Gastroesophageal sphincter (tissue), 3 donors: ENCODE results near the gene KIF20B.

Source experiments
- EP300 ChIP-seq: sonication (generic); formaldehyde crosslinking; IDR thresholded peaks from one replicate; pipeline ENCODE4 v1.6.1; 2017; ENCODE audit warnings: antibody characterized with exemption, mild to moderate bottlenecking
- POLR2AphosphoS5 ChIP-seq: sonication (generic); formaldehyde crosslinking; IDR thresholded peaks from one replicate; pipeline ENCODE4 v1.6.1; 2017; ENCODE audit warnings: antibody characterized with exemption
- TF ChIP-seq, protein P1 (sequence below), 4 experiments: fragments of 200-600 bp in 2 of 4; fragments of 450-650 bp in 2 of 4; sonication (generic) in 1 of 4; IDR thresholded peaks; one replicate each; pipeline ENCODE4 v1.5.1; 2017 to 2019; ENCODE audit warnings: antibody characterized with exemption in 4 of 4, mild to moderate bottlenecking in 2 of 4, moderate library complexity in 2 of 4

DNA sequence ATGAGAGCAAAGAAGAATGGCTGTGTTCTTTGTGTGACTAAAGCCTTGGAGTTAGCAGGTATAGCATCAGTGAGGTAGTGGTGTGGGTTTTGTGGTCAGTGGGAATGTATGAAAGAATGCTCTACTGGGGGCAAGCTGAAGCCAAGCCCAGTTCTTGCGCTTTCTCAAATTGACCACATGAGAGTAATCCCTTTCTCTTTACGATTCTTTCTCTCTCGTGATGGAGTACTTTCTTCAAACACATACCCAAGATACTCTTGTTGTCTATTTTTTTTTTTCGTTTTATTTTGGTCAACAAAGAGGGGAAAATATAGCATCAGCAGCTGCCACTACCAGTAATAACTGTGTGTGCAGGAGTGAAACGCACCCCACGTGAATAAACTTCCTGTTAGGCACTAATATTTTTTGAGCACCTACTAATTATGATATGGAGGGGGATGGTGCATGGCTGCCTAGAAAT, 48.0 kb upstream of the KIF20B start:
- TF ChIP-seq, protein P1, sequence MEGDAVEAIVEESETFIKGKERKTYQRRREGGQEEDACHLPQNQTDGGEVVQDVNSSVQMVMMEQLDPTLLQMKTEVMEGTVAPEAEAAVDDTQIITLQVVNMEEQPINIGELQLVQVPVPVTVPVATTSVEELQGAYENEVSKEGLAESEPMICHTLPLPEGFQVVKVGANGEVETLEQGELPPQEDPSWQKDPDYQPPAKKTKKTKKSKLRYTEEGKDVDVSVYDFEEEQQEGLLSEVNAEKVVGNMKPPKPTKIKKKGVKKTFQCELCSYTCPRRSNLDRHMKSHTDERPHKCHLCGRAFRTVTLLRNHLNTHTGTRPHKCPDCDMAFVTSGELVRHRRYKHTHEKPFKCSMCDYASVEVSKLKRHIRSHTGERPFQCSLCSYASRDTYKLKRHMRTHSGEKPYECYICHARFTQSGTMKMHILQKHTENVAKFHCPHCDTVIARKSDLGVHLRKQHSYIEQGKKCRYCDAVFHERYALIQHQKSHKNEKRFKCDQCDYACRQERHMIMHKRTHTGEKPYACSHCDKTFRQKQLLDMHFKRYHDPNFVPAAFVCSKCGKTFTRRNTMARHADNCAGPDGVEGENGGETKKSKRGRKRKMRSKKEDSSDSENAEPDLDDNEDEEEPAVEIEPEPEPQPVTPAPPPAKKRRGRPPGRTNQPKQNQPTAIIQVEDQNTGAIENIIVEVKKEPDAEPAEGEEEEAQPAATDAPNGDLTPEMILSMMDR (IDR thresholded peaks at IDR 0.05): no peak
- TF ChIP-seq POLR2AphosphoS5: no peak
- no peak for TF ChIP-seq EP300
